Fibroblast of peridontal ligament (primary cell): ENCODE measurements around the gene LRRC8C.
"Not testable (repeated sequence)": the region's sequence is repeated elsewhere in the genome, so short reads cannot be mapped to it uniquely, and the experiment has no call there.

Source experiments
- DNase-seq: peaks from one replicate; pipeline ENCODE4 v3.0.0-alpha.2; 2010; ENCODE audit errors: extremely low read depth

Gene LRRC8C

DNA sequence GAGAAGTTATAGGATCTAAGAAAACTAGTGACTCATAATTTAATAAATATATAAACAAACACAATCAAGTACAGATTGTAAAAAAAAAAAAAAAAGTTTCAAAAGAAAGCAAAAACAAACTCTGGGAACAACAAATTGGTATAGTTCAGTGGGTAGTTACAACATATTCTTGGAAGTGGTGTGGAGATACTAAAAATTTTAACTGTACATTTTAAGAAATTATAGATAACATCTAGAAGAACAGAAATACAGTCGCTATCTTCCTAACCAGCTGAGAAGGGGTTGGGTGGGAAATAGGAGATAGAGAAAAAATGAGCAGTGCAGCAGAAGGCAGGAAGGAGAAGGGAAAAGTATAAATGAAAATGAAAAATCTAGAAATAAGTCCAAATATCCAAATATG lies 70.5 kb downstream of the LRRC8C start:
- no peak for DNase-seq

- no peak for DNase-seq
Measured at GRCh38 chr1:89704014-89704413, 71.1 kb downstream of the LRRC8C start.

DNA sequence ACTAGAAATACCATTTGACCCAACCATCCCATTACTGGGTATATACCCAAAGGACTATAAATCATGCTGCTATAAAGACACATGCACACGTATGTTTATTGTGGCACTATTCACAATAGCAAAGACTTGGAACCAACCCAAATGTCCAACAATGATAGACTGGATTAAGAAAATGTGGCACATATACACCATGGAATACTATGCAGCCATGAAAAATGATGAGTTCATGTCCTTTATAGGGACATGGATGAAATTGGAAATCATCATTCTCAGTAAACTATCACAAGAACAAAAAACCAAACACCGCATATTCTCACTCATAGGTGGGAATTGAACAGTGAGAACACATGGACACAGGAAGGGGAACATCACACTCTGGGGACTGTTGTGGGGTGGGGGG lies 72.0 kb downstream of the LRRC8C start:
- DNase-seq: not testable (repeated sequence)

GRCh38 chr1:89705901-89706699 lies 73.2 kb downstream of the LRRC8C start:
- DNase-seq: no peak

- no peak for DNase-seq
Measured at GRCh38 chr1:89706700-89707012, 73.7 kb downstream of the LRRC8C start.

GRCh38 chr1:89708751-89709375 lies 75.9 kb downstream of the LRRC8C start:
- DNase-seq: no peak

- no peak for DNase-seq
Measured at GRCh38 chr1:89710498-89711139, 77.7 kb downstream of the LRRC8C start.

DNA sequence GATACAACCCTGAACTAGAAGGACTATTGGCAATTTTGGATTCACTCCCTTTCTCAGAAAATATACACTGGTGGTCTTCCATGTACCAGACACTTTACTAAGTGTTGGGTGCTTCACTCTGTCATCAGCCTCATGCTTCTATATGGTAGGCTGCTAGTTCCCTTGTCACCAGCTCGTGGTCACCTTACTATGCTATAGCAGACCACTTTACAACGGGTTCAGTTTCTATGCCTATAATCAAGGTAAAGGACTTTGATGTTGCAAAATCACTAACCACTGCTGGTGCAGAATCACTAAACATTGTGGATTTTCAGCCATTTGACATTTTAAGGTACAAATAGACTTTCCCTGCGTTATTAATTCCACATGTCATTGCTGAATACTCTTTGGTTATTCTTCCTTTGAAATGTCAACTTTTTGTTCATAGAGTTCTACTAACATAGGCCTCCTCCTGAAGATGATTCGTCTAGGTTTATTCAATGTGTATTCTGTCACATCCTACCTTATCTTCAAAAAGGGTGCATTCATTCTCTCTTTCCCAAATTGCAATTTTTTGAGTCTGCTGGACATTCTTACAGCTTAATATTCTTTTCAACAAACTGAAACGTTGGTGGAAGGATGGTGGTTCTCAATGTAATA lies 78.3 kb downstream of the LRRC8C start:
- no peak for DNase-seq

- DNase-seq: no peak
Measured at GRCh38 chr1:89712420-89712819, 79.5 kb downstream of the LRRC8C start.

DNA sequence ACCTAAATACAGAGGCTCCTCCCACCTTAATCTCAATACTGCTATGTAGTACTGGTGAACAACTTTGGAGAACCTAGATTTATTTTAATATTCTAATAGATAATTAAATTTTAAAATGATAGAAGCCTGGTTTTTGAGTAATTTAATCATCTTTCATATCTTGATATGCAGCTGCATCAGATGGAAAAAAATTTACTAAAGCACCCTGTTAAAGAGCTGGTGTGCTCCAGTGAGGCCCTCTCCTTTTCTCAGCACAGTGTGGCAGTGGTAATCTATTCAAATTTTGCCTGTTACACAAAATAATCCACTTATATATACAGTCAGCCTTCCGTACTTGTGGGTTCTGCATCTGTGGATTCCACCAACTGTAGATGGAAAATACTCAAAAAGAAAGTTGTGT lies 82.8 kb downstream of the LRRC8C start:
- DNase-seq: no peak

- peak; percentile 52 for DNase-seq
Measured at GRCh38 chr1:89719502-89720306, 86.8 kb downstream of the LRRC8C start.

DNA sequence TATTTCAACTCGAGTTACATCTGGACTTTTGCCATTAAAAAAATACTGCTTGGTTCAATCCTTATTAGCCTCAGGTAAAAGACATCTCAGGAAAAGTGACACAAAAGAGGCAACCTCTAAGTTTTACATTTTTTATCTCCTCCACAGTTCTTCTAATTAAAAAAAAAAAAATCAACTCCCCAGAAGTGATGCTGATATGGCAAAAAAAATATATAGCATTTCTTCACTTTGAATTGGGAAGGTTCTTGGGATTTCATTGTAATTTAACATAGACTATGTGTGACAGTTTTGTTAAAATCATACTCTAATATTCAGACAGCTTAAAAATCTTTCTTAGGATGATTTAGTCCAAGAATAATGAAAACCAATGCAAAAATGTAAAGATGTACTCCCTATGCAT lies 87.9 kb downstream of the LRRC8C start:
- no peak for DNase-seq

- peak; percentile 23 for DNase-seq
Measured at GRCh38 chr1:89721351-89721750, 88.4 kb downstream of the LRRC8C start.

- no peak for DNase-seq
Measured at GRCh38 chr1:89723144-89723543, 90.2 kb downstream of the LRRC8C start.

- peak; percentile 40 for DNase-seq
Measured at GRCh38 chr1:89723863-89724262, 90.9 kb downstream of the LRRC8C start.

GRCh38 chr1:89724369-89725010 lies 91.6 kb downstream of the LRRC8C start:
- DNase-seq: no peak

DNA sequence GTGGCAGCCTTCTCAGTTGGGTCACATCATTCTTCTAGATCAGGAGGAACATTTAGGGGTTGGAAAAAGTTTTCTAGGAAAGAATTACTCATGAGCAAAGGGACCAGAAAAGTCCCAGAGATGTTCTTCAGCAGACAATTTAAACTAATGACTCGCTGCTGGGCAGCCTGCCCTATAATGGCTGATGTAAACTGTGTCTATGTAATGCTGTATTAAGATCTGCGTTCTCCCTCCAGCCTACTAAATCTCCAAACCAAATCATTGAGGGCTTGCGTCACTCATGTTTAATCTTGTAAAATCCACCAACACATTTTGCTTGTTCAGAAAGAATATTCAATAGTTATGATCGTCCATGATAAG lies 92.1 kb downstream of the LRRC8C start:
- DNase-seq: peak; percentile 98

- no peak for DNase-seq
Measured at GRCh38 chr1:89725631-89726030, 92.7 kb downstream of the LRRC8C start.

- no peak for DNase-seq
Measured at GRCh38 chr1:89727517-89728312, 94.8 kb downstream of the LRRC8C start.

DNA sequence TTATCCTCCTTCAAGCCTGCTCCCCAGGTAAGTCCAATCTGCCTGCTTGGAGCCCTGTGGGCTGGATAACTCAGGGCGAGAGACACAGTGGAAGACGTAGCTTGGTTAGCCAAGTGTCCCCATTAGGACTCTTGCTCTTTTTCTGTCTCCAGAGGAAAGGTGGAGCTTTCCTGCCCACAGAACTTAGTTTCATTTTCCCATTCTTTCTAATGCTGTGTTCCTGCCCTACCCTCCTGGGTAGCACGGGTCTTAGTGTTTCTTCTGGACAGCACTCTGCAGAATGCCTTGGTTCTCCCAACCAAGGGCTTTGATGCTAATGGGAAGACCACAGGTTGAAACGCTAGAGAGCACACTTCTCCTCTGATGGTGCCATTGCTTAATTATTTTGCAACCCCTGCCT lies 95.5 kb downstream of the LRRC8C start:
- no peak for DNase-seq

GRCh38 chr1:89732206-89732605 lies 99.3 kb downstream of the LRRC8C start:
- DNase-seq: no peak
